HG02981 (cell line): Measurements from ENCODE around the gene LYRM9.
A peak's percentile ranks its signal among the peaks of the same experiment; 100 is the strongest.
"Not testable (repeated sequence)": the region's sequence is repeated elsewhere in the genome, so short reads cannot be mapped to it uniquely, and the experiment has no call there.

Experiments used
- ATAC-seq: cut with Tn5 transposase; IDR thresholded peaks from one replicate; pipeline ENCODE4 v1.9.1; 2021; ENCODE audit warnings: mild to moderate bottlenecking, moderate library complexity; ENCODE audit not compliant: unreplicated experiment

Gene LYRM9

GRCh38 chr17:27892866-27893769 is at the start of gene LYRM9:
Gene LYRM9, minus strand, starts transcription at chr17:27893365. Its CDS starts 10,671 bp downstream, at chr17:27882694.
- peak; percentile 88 for ATAC-seq

GRCh38 chr17:27940503-27941428 is 47.6 kb upstream of the LYRM9 start:
- ATAC-seq: no peak

GRCh38 chr17:27939474-27940465 is 46.6 kb upstream of the LYRM9 start:
- ATAC-seq: peak; percentile 60

- ATAC-seq: no peak
Observed at GRCh38 chr17:27938864-27939263, 45.7 kb upstream of the LYRM9 start.

- no peak for ATAC-seq
Observed at GRCh38 chr17:27938241-27938640, 45.1 kb upstream of the LYRM9 start.

GRCh38 chr17:27937025-27937546 is 43.9 kb upstream of the LYRM9 start:
- no peak for ATAC-seq

GRCh38 chr17:27930000-27930399 is 36.8 kb upstream of the LYRM9 start:
- ATAC-seq: no peak

- no peak for ATAC-seq
Observed at GRCh38 chr17:27928587-27928986, 35.4 kb upstream of the LYRM9 start.

- ATAC-seq: no peak
Observed at GRCh38 chr17:27927781-27928180, 34.6 kb upstream of the LYRM9 start.

- ATAC-seq: no peak
Observed at GRCh38 chr17:27921599-27921998, 28.4 kb upstream of the LYRM9 start.

- no peak for ATAC-seq
Observed at GRCh38 chr17:27921077-27921476, 27.9 kb upstream of the LYRM9 start.

- no peak for ATAC-seq
Observed at GRCh38 chr17:27920569-27920968, 27.4 kb upstream of the LYRM9 start.

- ATAC-seq: no peak
Observed at GRCh38 chr17:27919079-27919478, 25.9 kb upstream of the LYRM9 start.

- ATAC-seq: no peak
Observed at GRCh38 chr17:27918498-27918897, 25.3 kb upstream of the LYRM9 start.

- no peak for ATAC-seq
Observed at GRCh38 chr17:27917000-27917399, 23.8 kb upstream of the LYRM9 start.

- ATAC-seq: no peak
Observed at GRCh38 chr17:27915709-27916108, 22.5 kb upstream of the LYRM9 start.

GRCh38 chr17:27914382-27914781 is 21.2 kb upstream of the LYRM9 start:
- ATAC-seq: no peak

- no peak for ATAC-seq
Observed at GRCh38 chr17:27912964-27913363, 19.8 kb upstream of the LYRM9 start.

GRCh38 chr17:27912299-27912698 is 19.1 kb upstream of the LYRM9 start:
- ATAC-seq: not testable (repeated sequence)

- ATAC-seq: no peak
Observed at GRCh38 chr17:27907976-27908558, 14.9 kb upstream of the LYRM9 start.
